T-helper 2 cell treated with Interferon-gamma antibody and Interleukin-4, amounts not matched to agents 5 μg/mL and 100 μg/mL, for 36 hours (primary cell): ENCODE measurements around the gene LAMP1.
"Not testable (repeated sequence)": the region's sequence is repeated elsewhere in the genome, so short reads cannot be mapped to it uniquely, and the experiment has no call there.

Experiments used
- DNase-seq: peaks from one replicate; pipeline ENCODE4 v3.0.0; 2021; ENCODE audit warnings: low spot score
- H3K27ac Mint-ChIP-seq: one replicate; pipeline ENCODE4 v1.8.0; 2021; ENCODE audit warnings: mild to moderate bottlenecking, mixed read lengths
- H3K27me3 Mint-ChIP-seq: one replicate; pipeline ENCODE4 v1.8.0; 2021; ENCODE audit warnings: low read depth, mixed read lengths
- H3K36me3 Mint-ChIP-seq: one replicate; pipeline ENCODE4 v1.8.0; 2021; ENCODE audit warnings: low read depth, mixed read lengths
- H3K4me1 Mint-ChIP-seq: one replicate; pipeline ENCODE4 v1.8.0; 2021; ENCODE audit warnings: low read depth, mixed read lengths
- H3K4me3 Mint-ChIP-seq: one replicate; pipeline ENCODE4 v1.8.0; 2022; ENCODE audit warnings: mild to moderate bottlenecking, moderate library complexity, mixed read lengths
- H3K9me3 Mint-ChIP-seq: one replicate; pipeline ENCODE4 v1.8.0; 2021; ENCODE audit warnings: mixed read lengths

Gene LAMP1

DNA sequence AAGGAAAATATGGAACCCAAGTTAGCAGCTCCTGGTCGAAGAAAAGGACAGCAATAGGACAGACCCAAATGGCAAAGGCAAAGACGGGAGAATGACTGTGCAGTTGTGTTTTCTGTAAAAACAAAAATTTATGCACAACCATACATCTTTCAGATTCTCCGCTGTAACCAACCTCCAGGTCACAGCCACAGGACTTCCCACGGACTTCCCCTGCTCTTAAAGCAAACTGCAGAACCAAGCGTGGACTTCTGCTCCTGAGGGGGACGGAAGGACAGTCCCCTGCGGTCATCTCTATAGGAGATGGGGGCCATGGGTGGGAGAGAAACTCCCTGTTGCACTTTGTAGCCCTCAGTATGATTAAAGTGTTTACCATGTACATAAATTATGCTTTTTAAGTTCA is 64.4 kb downstream of the LAMP1 start:
- Mint-ChIP-seq H3K36me3 (no peaks in the 10 kb centered on the region), H3K4me1 (no peaks in the 10 kb centered on the region), H3K27ac (no peak overlapping the region), H3K4me3 (no peak overlapping the region), H3K27me3 (peaks cover 46% of the 10 kb centered on the region), H3K9me3 (no peaks in the 10 kb centered on the region)
- DNase-seq = no peak

DNA sequence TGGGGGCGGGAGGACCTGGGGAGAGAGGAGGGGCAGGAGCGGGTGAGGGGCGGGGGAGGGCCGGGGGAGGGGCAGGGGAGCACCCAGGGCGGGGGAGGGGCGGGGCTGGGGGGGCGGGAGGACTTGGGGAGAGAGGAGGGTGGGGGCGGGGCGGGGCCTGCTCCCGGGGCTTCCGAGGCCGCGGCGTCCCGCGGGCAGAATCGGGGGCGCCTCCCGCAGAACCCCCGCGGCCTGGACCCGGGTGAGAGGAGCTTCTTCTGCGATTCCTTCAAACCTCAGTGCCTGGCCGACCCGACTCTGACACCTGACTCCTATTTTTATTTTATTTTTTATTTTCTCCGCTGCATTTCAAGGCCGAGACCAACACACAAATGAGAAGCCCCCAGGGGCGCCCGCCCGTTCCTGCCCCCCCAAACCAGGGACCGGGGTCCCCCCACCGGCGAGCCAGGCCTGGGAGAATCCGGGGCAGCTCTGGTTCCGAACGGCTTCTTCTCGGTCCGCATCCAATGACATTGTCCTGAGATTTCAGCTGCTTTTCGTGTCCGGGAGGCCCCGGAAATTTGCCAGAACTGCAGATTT is 67.4 kb downstream of the LAMP1 start:
- Mint-ChIP-seq H3K4me3 (no peak overlapping the region), H3K27ac (no peak overlapping the region), H3K36me3 (no peaks in the 10 kb centered on the region), H3K27me3 (peaks cover 38% of the 10 kb centered on the region), H3K4me1 (no peaks in the 10 kb centered on the region), H3K9me3 (no peaks in the 10 kb centered on the region)
- DNase-seq = no peak

DNA sequence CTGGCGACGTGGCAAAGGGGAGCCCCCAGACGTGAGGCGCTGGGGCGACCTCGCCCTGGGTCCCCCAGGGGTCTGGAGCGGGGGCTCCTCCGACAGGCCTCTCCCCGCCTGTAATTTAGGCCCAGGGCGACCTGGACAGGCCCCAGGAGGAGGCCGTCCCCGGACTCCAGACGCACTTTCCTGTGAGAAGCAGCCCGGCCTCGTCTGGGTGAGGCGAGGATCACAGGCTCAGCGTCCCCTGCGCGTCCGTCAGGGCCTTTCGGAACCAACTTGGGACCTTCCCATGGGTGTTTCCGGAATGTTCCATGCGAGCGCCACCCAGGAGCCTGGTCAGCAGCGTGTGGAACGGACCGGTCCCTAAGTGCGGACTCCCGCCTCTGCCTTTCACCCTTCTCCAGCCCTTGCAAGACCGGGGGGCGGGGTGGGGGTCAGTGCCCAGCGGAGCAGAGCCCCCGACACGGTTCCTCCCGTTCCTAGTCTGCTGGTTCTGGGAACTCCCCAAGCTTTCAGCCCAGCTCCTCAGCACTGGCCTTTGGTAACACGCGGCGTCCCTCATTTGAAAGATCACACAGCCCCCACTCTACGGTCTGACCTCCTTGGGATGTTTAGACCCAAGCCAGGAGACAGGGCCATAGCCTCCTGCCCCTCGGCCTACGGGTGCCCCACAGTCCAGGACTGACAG is 68.0 kb downstream of the LAMP1 start:
- Mint-ChIP-seq H3K27ac (no peak overlapping the region), H3K9me3 (no peaks in the 10 kb centered on the region), H3K4me3 (peak overlapping the region; percentile 27), H3K36me3 (no peaks in the 10 kb centered on the region), H3K4me1 (no peaks in the 10 kb centered on the region), H3K27me3 (peaks cover 33% of the 10 kb centered on the region)
- no peak for DNase-seq

DNA sequence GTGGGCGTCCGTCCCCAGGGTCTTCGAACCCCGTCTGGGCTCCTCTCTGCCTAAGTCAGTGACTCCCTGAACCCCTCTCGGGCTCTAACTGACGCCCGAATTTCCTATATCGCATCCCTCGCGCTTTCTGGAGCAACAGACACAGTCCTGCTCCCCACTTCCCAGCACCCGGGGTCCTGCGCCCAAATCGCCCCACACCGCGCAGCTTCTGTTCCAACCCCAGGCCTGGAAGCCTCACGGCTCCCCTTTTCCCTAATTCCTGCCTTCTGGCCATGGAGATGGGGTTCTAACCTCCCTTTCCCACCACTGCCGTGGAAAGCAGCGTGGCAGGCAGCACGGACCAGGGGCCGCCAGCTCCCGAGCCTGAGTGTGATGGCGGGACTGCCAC is 68.5 kb downstream of the LAMP1 start:
- no peak for DNase-seq
- Mint-ChIP-seq H3K36me3 (no peaks in the 10 kb centered on the region), H3K9me3 (no peaks in the 10 kb centered on the region), H3K4me3 (peak overlapping the region; percentile 27), H3K27me3 (peaks cover 28% of the 10 kb centered on the region), H3K4me1 (no peaks in the 10 kb centered on the region), H3K27ac (no peak overlapping the region)

DNA sequence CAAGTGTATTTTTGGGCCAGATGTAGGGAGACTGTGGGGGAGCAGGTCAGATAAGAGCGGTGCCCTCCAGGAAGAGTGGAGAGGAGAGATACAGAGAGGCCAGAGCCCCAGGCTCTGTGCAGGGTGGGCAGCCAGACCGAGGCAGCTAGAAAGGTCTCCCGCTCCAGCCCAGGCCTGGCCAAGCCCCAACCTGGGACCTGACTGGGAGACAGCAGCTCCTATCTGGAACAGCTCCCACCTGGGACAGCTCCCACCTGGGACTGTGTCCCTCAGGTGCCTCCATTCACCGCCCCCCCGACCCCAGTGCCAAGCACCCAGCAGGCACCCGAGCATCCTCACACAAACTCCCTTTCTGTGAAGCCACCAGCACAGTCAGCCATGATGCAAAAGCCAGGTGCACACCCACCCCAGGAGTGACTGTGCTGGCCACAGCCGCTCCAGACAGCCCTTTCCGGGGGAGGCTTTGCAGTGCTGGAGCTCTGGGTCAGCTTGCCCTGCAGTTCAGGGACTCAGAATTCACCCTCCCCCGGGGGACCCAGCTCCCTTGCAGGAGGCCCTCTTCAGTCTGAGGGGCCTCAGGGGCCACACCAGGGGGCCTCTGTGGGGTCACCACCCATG is 69.0 kb downstream of the LAMP1 start:
- Mint-ChIP-seq H3K4me1 (no peaks in the 10 kb centered on the region), H3K4me3 (peak overlapping the region; percentile 27), H3K27ac (no peak overlapping the region), H3K9me3 (no peaks in the 10 kb centered on the region), H3K36me3 (no peaks in the 10 kb centered on the region), H3K27me3 (peaks cover 24% of the 10 kb centered on the region)
- DNase-seq = no peak

DNA sequence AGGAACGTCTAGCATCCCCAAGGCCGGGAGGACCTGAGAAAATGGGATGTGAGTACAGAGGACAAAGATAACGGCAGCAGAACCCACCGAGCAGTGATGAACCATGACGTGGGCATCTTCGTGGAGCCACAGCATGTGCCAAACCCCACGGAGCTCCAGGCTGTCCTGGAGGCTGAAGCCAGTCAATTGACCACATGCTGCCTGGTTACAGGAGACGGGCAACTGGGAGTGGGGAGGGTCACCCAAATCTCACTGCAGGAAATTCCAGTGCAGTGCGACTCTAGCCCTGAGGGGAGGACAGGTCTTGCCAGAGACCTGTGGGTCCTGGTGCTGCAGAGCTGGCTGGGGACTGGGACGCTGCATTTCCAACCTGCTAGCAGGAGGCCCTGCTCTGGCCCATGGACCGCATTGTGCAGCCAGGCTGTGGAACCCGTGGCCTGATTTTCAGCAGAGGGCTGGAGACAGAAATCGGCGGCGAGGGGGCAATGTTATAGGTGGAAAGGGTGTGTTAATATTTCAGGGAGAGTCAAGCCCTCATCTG is 70.1 kb downstream of the LAMP1 start:
- H3K27ac Mint-ChIP-seq = no peak overlapping the region
- DNase-seq = no peak
- no peaks in the 10 kb centered on the region for H3K4me1 Mint-ChIP-seq
- H3K9me3 Mint-ChIP-seq = no peaks in the 10 kb centered on the region
- no peak overlapping the region for H3K4me3 Mint-ChIP-seq
- peaks cover 16% of the 10 kb centered on the region for H3K27me3 Mint-ChIP-seq
- H3K36me3 Mint-ChIP-seq = no peaks in the 10 kb centered on the region

DNA sequence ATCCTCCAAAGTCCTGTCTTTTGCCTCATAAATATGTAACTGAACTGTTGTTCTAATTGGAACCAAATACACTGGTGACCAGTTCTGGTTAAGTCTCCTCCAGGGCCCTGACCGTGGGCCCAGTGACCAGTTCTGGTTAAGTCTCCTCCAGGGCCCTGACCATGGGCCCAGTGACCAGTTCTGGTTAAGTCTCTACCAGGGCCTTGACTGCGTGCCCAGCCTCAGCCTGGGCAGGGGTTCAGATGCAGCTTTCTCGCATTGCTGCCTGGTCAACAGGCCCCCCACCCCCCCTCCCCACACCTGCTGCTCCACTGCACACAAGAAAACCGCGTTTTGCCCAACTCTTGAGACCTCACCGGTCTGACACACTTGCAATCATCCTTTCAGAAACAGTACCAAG is 70.7 kb downstream of the LAMP1 start:
- no peaks in the 10 kb centered on the region for H3K4me1 Mint-ChIP-seq
- peaks cover 9% of the 10 kb centered on the region for H3K27me3 Mint-ChIP-seq
- no peak overlapping the region for H3K4me3 Mint-ChIP-seq
- no peak for DNase-seq
- H3K36me3 Mint-ChIP-seq = no peaks in the 10 kb centered on the region
- H3K27ac Mint-ChIP-seq = no peak overlapping the region
- no peaks in the 10 kb centered on the region for H3K9me3 Mint-ChIP-seq

DNA sequence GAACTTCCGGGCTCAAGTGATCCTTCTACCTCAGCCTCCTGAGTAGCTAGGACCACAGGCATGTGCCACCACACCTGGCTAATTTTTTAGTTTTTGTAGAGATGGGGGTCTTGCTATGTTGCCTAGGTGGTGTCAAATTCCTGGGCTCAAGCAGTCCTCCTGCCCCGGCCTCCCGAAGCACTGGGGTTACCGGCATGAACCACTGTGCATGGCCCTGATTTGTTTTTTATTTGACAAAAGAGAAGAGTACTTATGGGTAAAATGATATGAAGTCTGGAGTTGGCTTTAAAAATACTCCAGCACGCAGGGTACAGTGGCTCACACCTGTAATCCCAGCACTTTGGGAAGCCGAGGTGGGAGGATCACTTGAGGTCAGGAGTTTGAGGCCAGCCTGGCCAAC is 71.3 kb downstream of the LAMP1 start:
- not testable (repeated sequence) for H3K9me3 Mint-ChIP-seq, H3K4me3 Mint-ChIP-seq, H3K27ac Mint-ChIP-seq, H3K27me3 Mint-ChIP-seq, H3K36me3 Mint-ChIP-seq, H3K4me1 Mint-ChIP-seq, DNase-seq

DNA sequence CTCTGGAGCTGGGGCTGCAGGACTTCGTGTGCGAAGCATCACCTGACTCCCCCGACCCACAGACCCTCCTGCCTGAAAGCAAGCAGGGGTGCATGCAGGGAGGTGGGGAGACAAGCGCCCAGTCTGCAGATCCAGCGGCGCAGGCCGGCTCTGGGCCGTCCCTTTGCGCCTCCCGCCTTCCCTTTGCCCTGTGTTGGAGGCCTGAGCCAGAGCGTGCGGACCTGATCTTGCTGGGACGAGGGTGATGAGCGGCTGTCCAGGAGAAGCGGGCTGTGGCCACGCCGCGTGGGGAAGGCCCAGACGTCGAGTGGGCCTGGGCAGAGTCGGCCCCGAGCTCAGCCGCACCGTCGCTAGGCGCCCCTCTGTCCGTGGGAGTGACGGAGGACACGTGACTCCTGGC is 72.2 kb downstream of the LAMP1 start:
- no peaks in the 10 kb centered on the region for H3K9me3 Mint-ChIP-seq
- no peak for DNase-seq
- no peaks in the 10 kb centered on the region for H3K4me1 Mint-ChIP-seq
- H3K27ac Mint-ChIP-seq = no peak overlapping the region
- peaks cover 6% of the 10 kb centered on the region for H3K27me3 Mint-ChIP-seq
- H3K36me3 Mint-ChIP-seq = no peaks in the 10 kb centered on the region
- no peak overlapping the region for H3K4me3 Mint-ChIP-seq

DNA sequence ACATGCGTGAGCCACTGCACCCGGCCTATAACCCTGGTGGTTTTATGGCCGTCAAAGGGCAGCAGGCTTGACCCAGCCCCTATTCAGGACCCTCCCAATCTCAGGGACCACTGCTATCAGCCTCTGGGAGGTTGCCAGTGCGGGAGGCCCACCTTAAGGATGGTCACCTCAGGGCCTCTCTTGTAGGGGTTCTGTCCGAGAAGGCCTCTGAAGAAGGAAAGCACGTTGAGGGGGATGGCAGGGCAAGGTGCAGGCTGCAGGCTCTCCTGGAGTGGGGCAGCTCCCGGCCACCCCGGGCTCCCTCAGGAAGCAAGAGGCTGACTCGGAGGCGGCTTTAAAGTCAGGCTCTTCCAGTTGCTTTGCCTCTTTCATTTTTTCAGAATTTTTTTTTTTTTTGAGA is 72.8 kb downstream of the LAMP1 start:
- no peak for DNase-seq
- Mint-ChIP-seq H3K4me1 (no peaks in the 10 kb centered on the region), H3K4me3 (no peak overlapping the region), H3K27me3 (peaks cover 6% of the 10 kb centered on the region), H3K27ac (no peak overlapping the region), H3K9me3 (no peaks in the 10 kb centered on the region), H3K36me3 (no peaks in the 10 kb centered on the region)

DNA sequence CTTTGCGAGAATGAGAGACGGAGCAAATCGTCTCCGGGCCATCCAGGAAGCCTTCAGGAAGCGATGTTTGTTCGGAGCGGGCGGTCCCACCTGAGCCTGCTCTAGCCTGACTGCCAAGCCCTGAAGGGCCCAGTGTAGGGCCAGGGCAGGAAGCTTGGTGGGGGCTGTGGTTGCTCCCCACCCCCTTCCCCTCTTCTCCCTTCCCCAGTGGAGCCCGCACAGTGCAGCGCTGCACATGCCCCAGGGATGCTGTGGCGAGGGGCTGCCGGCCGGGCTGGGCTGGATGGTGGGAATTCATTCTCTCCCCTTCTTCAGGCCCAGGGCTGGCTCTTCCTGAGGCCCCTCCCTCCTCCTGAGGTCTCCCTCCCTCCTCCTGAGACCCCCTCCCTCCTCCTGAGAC is 74.0 kb downstream of the LAMP1 start:
- no peaks in the 10 kb centered on the region for H3K9me3 Mint-ChIP-seq
- H3K4me3 Mint-ChIP-seq = no peak overlapping the region
- H3K36me3 Mint-ChIP-seq = no peaks in the 10 kb centered on the region
- no peaks in the 10 kb centered on the region for H3K27me3 Mint-ChIP-seq
- H3K4me1 Mint-ChIP-seq = no peaks in the 10 kb centered on the region
- H3K27ac Mint-ChIP-seq = no peak overlapping the region
- no peak for DNase-seq

DNA sequence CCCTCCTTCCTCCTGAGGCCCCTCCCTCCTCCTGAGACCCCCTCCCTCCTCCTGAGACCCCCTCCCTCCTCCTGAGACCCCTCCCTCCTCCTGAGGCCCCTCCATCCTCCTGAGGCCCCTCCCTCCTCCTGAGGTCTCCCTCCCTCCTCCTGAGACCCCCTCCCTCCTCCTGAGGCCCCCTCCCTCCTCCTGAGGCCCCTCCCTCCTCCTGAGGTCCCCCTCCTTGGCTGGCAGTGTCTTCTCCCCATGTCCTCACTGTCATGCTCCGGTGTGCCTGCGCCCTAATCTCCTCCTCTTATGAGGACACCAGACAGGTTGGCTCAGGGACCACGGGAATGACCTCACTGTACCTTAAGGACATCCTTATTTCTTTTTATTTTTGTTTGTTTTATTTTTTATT is 74.7 kb downstream of the LAMP1 start:
- DNase-seq, H3K9me3 Mint-ChIP-seq, H3K36me3 Mint-ChIP-seq, H3K27ac Mint-ChIP-seq, H3K27me3 Mint-ChIP-seq, H3K4me3 Mint-ChIP-seq, H3K4me1 Mint-ChIP-seq: not testable (repeated sequence)
